CD4-positive, alpha-beta T cell treated with Interleukin-17A for 1 hour (primary cell): ENCODE measurements around the gene PPCDC.
"Not testable (repeated sequence)": the region's sequence is repeated elsewhere in the genome, so short reads cannot be mapped to it uniquely, and the experiment has no call there.

Experiments
- DNase-seq: peaks from one replicate; pipeline ENCODE4 v3.0.0-alpha.2; 2020

Gene PPCDC

GRCh38 chr15:75073197-75073596 lies 49.8 kb downstream of the PPCDC start:
- DNase-seq = peak; percentile 21

DNA sequence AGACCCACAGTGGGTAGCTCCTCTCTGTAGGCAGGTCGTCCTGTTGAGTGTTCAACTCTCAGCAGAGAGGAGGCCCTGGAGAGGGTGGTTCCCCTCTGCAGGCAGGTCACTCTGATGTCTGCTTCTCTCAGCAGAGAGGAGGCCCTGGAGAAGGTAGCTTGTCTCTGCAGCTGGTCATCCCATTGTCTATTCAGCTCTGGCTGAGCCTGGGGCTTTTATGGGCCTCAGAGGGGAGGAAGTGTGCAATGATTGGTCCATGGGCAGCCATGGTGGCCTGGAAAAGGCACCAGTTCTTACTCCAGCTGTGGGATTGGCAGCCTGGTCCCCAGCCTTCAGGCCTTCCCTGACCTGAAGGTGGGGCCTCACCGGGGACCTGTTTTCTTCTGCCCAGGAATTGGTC lies 52.9 kb downstream of the PPCDC start:
- no peak for DNase-seq

DNA sequence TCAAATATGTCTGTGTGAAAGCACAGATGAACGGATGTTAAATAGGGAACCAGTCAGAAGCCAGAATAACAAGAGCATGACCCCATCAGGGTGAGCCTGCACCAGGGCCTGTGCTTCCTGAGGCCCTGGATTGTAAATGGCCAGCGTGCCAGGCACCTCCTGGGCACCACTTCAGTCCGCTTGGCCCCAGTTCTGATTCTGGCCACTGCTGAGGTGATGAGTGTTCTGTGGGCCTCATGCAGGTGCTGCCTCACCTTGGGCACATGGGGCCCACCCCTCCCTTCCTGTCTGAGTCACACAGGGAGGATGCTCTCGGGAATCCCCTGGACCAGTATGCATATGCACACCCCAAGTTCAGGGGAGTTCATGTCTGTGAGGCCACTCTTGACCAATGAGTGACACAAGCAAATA lies 54.2 kb downstream of the PPCDC start:
- peak; percentile 26 for DNase-seq

- no peak for DNase-seq
Observed at GRCh38 chr15:75081150-75081549, 57.8 kb downstream of the PPCDC start.

DNA sequence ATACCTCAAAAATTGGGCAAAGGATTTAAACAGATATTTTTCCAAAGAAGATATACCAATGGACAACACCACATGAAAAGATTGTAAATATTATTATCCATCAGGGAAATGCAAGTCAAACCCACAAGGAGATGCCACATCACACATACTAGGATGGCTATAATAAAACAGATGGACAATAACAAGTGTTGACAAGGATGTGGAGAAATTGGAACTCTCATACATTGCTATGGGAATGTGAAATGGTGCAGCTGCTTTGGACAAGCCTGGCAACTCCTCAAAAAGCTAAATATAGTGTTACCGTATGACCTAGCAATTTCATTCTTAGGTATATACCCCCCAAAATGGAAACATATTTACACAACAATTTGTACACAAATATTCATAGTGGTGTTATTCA lies 59.3 kb downstream of the PPCDC start:
- no peak for DNase-seq

GRCh38 chr15:75085708-75086107 lies 62.3 kb downstream of the PPCDC start:
- not testable (repeated sequence) for DNase-seq

- DNase-seq = no peak
Observed at GRCh38 chr15:75089456-75090387, 66.3 kb downstream of the PPCDC start.

DNA sequence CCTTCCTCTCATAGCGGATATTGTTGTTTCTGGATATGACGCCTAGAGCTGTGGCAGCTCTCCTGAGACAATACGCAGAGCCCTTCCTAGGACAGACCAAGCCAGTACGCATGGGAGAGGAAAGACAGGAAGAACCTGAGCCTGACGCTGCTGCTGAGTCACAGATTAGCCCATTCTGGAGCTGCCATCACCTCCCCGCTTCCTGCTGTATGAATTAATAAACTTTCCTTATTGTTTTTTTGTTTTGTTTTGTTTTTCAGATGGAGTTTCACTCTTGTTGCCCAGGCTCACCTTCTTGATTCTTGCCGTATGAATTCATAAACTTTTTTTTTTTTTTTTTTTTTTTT lies 67.0 kb downstream of the PPCDC start:
- DNase-seq = no peak

GRCh38 chr15:75091814-75092213 lies 68.4 kb downstream of the PPCDC start:
- no peak for DNase-seq

- not testable (repeated sequence) for DNase-seq
Observed at GRCh38 chr15:75094961-75095478, 71.6 kb downstream of the PPCDC start.

DNA sequence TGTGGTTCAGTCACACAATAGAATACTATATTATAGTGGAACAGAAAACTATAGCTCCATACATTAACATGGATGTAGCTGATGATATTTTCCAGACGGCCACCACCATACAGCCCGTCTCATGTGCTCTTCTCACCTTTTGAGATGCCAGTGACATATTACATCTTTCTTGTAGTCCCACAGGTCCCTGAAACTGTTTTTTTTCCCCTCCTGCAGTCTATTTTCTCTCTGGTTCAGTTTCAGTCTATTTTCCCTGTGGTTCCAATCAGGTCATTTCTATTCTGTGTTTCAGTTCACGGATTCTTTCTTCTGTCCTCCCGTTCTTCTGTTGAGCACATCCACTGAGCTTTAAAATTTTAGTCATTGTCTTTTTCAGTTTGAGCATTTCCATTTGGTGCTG lies 72.2 kb downstream of the PPCDC start:
- no peak for DNase-seq

- no peak for DNase-seq
Observed at GRCh38 chr15:75097939-75098338, 74.5 kb downstream of the PPCDC start.

DNA sequence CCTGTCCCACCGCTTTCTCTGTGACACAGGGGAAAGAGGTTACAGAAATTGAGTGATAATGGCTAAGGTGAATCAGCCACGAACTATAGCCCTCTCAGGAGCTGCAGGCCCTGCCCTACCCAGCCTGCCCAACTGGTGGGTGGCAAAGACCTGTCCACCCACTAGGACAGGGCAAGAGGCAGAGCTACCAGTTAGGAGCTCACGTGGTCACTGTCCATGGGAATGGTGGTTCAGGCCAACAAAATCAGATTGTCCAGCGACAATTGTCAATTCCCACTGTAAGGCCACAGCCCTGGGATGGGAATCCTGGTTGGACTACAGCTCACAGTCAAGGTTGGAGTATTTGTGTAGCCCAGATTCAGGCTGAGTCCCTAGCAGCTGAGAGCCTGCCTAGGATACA lies 75.0 kb downstream of the PPCDC start:
- no peak for DNase-seq
